ENCODE data around the gene LCTL.

Gene LCTL

GRCh38 chr15:66560856-66561525, 4.8 kb downstream of the LCTL start:
- DNase-seq (ENCODE audit: insufficient read length) (no peak), FAIRE-seq (no peak)
- TF ChIP-seq TAF1 (IDR thresholded peaks at IDR 0.05; ENCODE audit: borderline replicate concordance, low read depth, low read length) (no peak), POLR2AphosphoS5 (IDR thresholded peaks at IDR 0.05; ENCODE audit: low read depth, low read length) (no peak), POLR2A (IDR thresholded peaks at IDR 0.05; ENCODE audit: low read depth, low read length) (no peak)

GRCh38 chr15:66558271-66558670, 7.5 kb downstream of the LCTL start:
- TF ChIP-seq POLR2A (IDR thresholded peaks at IDR 0.05; ENCODE audit: low read depth, low read length) (no peak), TAF1 (IDR thresholded peaks at IDR 0.05; ENCODE audit: borderline replicate concordance, low read depth, low read length) (no peak), POLR2AphosphoS5 (IDR thresholded peaks at IDR 0.05; ENCODE audit: low read depth, low read length) (no peak)
- FAIRE-seq (no peak), DNase-seq (ENCODE audit: insufficient read length) (no peak)

- no peak for TF ChIP-seq POLR2A (IDR thresholded peaks at IDR 0.05; ENCODE audit: low read depth, low read length)
- TF ChIP-seq TAF1 (IDR thresholded peaks at IDR 0.05; ENCODE audit: borderline replicate concordance, low read depth, low read length), result no peak
- TF ChIP-seq POLR2AphosphoS5 (IDR thresholded peaks at IDR 0.05; ENCODE audit: low read depth, low read length), result no peak
- no peak for FAIRE-seq
- DNase-seq (ENCODE audit: insufficient read length), result no peak
Measured at GRCh38 chr15:66555685-66556084, 10.1 kb downstream of the LCTL start.

- FAIRE-seq (no peak), DNase-seq (ENCODE audit: insufficient read length) (no peak)
- TF ChIP-seq POLR2A (IDR thresholded peaks at IDR 0.05; ENCODE audit: low read depth, low read length), result no peak
Measured at GRCh38 chr15:66545255-66545654, 20.5 kb downstream of the LCTL start.

GRCh38 chr15:66542896-66543295, 22.9 kb downstream of the LCTL start:
- DNase-seq (ENCODE audit: insufficient read length), result no peak
- TF ChIP-seq TAF1 (IDR thresholded peaks at IDR 0.05; ENCODE audit: borderline replicate concordance, low read depth, low read length) (no peak), POLR2A (IDR thresholded peaks at IDR 0.05; ENCODE audit: low read depth, low read length) (no peak), POLR2AphosphoS5 (IDR thresholded peaks at IDR 0.05; ENCODE audit: low read depth, low read length) (no peak)
- FAIRE-seq, result no peak

GRCh38 chr15:66535056-66535455, 30.7 kb downstream of the LCTL start:
- no peak for TF ChIP-seq POLR2AphosphoS5 (IDR thresholded peaks at IDR 0.05; ENCODE audit: low read depth, low read length)
- TF ChIP-seq TAF1 (IDR thresholded peaks at IDR 0.05; ENCODE audit: borderline replicate concordance, low read depth, low read length), result no peak
- TF ChIP-seq POLR2A (IDR thresholded peaks at IDR 0.05; ENCODE audit: low read depth, low read length), result no peak
- FAIRE-seq (no peak), DNase-seq (ENCODE audit: insufficient read length) (no peak)

- TF ChIP-seq POLR2A (IDR thresholded peaks at IDR 0.05; ENCODE audit: low read depth, low read length) (no peak), POLR2AphosphoS5 (IDR thresholded peaks at IDR 0.05; ENCODE audit: low read depth, low read length) (no peak), TAF1 (IDR thresholded peaks at IDR 0.05; ENCODE audit: borderline replicate concordance, low read depth, low read length) (no peak)
- FAIRE-seq, result peak; percentile 42
- DNase-seq (ENCODE audit: insufficient read length), result no peak
Measured at GRCh38 chr15:66524838-66525237, 41.0 kb downstream of the LCTL start.

- TF ChIP-seq POLR2AphosphoS5 (IDR thresholded peaks at IDR 0.05; ENCODE audit: low read depth, low read length) (no peak), TAF1 (IDR thresholded peaks at IDR 0.05; ENCODE audit: borderline replicate concordance, low read depth, low read length) (no peak), POLR2A (IDR thresholded peaks at IDR 0.05; ENCODE audit: low read depth, low read length) (no peak)
- DNase-seq (ENCODE audit: insufficient read length), result no peak
- no peak for FAIRE-seq
Measured at GRCh38 chr15:66523926-66524325, 41.9 kb downstream of the LCTL start.

- no peak for DNase-seq (ENCODE audit: insufficient read length)
- FAIRE-seq, result no peak
- TF ChIP-seq POLR2A (IDR thresholded peaks at IDR 0.05; ENCODE audit: low read depth, low read length) (no peak), POLR2AphosphoS5 (IDR thresholded peaks at IDR 0.05; ENCODE audit: low read depth, low read length) (no peak), TAF1 (IDR thresholded peaks at IDR 0.05; ENCODE audit: borderline replicate concordance, low read depth, low read length) (no peak)
Measured at GRCh38 chr15:66515901-66516322, 49.9 kb downstream of the LCTL start.

- DNase-seq (ENCODE audit: insufficient read length) (no peak), FAIRE-seq (no peak)
- TF ChIP-seq TAF1 (IDR thresholded peaks at IDR 0.05; ENCODE audit: borderline replicate concordance, low read depth, low read length) (no peak), POLR2AphosphoS5 (IDR thresholded peaks at IDR 0.05; ENCODE audit: low read depth, low read length) (no peak), POLR2A (IDR thresholded peaks at IDR 0.05; ENCODE audit: low read depth, low read length) (no peak)
Measured at GRCh38 chr15:66514586-66514985, 51.2 kb downstream of the LCTL start.

- TF ChIP-seq TAF1 (IDR thresholded peaks at IDR 0.05; ENCODE audit: borderline replicate concordance, low read depth, low read length), result no peak
- TF ChIP-seq POLR2AphosphoS5 (IDR thresholded peaks at IDR 0.05; ENCODE audit: low read depth, low read length), result no peak
- TF ChIP-seq POLR2A (IDR thresholded peaks at IDR 0.05; ENCODE audit: low read depth, low read length), result no peak
- DNase-seq (ENCODE audit: insufficient read length), result no peak
- no peak for FAIRE-seq
Measured at GRCh38 chr15:66508293-66508883, 57.4 kb downstream of the LCTL start.

GRCh38 chr15:66505818-66506217, 60.0 kb downstream of the LCTL start:
- DNase-seq (ENCODE audit: insufficient read length) (no peak), FAIRE-seq (no peak)

More at GRCh38 chr15:66505818-66506217, 60.0 kb downstream of the LCTL start:
- TF ChIP-seq POLR2A (IDR thresholded peaks at IDR 0.05; ENCODE audit: low read depth, low read length), result no peak
- no peak for TF ChIP-seq TAF1 (IDR thresholded peaks at IDR 0.05; ENCODE audit: borderline replicate concordance, low read depth, low read length)
- no peak for TF ChIP-seq POLR2AphosphoS5 (IDR thresholded peaks at IDR 0.05; ENCODE audit: low read depth, low read length)
